Esophagus muscularis mucosa (tissue), 4 donors: ENCODE results near the gene ARPC5L.

Source experiments
- EP300 ChIP-seq: sonication (generic); formaldehyde crosslinking; IDR thresholded peaks from one replicate; pipeline ENCODE4 v1.6.1; 2017; ENCODE audit warnings: antibody characterized with exemption
- POLR2A ChIP-seq: fragments of 450-650 bp; IDR thresholded peaks from one replicate; pipeline ENCODE4 v1.6.1; 2017; ENCODE audit warnings: antibody characterized with exemption, moderate library complexity, mild to moderate bottlenecking, low read depth
- TF ChIP-seq, protein P1 (sequence below), 3 experiments: fragments of 200-600 bp in 2 of 3; fragments of 450-650 bp in 1 of 3; sonication (generic) in 2 of 3; IDR thresholded peaks; one replicate each; pipeline ENCODE4 v1.5.1; 2017 to 2019; ENCODE audit warnings: antibody characterized with exemption in 3 of 3, mild to moderate bottlenecking in 2 of 3, moderate library complexity in 1 of 3

DNA sequence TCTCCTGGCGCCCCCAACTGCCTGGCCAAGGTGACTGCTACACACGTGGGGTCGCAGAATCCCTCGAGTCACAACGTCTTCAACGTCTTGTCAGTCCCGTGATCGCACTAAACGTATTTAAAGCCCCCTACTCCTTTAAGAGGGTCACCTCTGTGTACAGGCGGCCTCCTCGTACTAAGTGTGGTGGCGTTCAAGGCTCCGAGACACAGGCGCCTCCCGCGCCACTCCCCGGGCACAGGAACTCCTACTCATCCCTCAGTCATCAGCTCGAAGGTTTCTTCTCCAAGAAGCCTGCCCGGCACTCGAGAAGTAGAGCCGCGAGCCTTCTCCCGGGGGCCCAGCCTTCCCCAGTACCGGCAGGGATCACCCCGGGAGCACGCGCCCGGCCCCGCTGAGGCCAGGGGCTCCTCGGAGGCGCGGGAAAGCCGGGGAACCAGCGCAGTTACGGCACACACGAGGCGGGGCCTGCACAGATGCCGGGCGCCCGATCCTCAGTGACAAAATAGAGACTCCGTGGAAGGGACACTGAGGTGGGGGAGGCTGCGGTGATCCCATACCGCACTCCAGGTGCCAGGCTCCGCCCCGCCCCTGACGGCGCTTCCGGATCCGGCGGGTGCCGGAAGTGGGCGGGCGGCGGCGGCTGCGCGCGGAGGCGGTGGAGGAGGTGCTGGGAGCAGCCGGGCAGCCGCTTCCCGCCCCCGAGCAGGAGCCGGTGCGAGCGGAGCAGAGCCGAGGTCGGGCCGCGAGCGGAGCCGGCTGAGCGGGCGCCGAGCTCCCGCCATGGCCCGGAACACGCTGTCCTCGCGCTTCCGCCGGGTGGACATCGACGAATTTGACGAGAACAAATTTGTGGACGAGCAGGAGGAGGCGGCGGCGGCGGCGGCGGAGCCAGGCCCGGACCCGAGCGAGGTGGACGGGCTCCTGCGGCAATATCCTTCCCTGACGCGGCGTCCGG, 6.9 kb downstream of the ARPC5L start:
- TF ChIP-seq, protein P1, sequence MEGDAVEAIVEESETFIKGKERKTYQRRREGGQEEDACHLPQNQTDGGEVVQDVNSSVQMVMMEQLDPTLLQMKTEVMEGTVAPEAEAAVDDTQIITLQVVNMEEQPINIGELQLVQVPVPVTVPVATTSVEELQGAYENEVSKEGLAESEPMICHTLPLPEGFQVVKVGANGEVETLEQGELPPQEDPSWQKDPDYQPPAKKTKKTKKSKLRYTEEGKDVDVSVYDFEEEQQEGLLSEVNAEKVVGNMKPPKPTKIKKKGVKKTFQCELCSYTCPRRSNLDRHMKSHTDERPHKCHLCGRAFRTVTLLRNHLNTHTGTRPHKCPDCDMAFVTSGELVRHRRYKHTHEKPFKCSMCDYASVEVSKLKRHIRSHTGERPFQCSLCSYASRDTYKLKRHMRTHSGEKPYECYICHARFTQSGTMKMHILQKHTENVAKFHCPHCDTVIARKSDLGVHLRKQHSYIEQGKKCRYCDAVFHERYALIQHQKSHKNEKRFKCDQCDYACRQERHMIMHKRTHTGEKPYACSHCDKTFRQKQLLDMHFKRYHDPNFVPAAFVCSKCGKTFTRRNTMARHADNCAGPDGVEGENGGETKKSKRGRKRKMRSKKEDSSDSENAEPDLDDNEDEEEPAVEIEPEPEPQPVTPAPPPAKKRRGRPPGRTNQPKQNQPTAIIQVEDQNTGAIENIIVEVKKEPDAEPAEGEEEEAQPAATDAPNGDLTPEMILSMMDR (IDR thresholded peaks at IDR 0.05), result no peak
- peak; percentile 94 for TF ChIP-seq POLR2A
- TF ChIP-seq EP300, result no peak
